SU-DHL-6 (cell line): ENCODE data around the gene ALDOB.

Experiments used
- H2AFZ ChIP-seq: fragments of 200-600 bp; sonication (generic); 2 replicates; pipeline ENCODE4 v1.6.1; 2014; ENCODE audit warnings: low read depth, mild to moderate bottlenecking, moderate library complexity, mixed read lengths, antibody characterized with exemption, low read length; ENCODE audit not compliant: severe bottlenecking
- H3F3A ChIP-seq: fragments of 200-600 bp; shearing (Covaris generic); 2 replicates; pipeline ENCODE4 v1.6.0; 2016; ENCODE audit warnings: antibody characterized with exemption, mild to moderate bottlenecking; ENCODE audit not compliant: insufficient read depth
- H3K27ac ChIP-seq: fragments of 200-600 bp; sonication (generic); 2 replicates; pipeline ENCODE4 v1.5.1; 2016; ENCODE audit warnings: low read depth, mild to moderate bottlenecking, low read length, moderate library complexity, mixed read lengths
- H3K27me3 ChIP-seq: fragments of 200-600 bp; sonication (generic), shearing (Covaris generic); 2 replicates; pipeline ENCODE4 v1.6.0; 2014; ENCODE audit warnings: mild to moderate bottlenecking, low read length
- H3K36me3 ChIP-seq: fragments of 200-600 bp; sonication (generic); 2 replicates; pipeline ENCODE4 v1.6.1; 2014; ENCODE audit warnings: mild to moderate bottlenecking, low read length, mixed read lengths
- H3K4me2 ChIP-seq: fragments of 300-600, 200-600 bp; shearing (Covaris generic), sonication (generic); 2 replicates; pipeline ENCODE4 v1.6.0; 2014; ENCODE audit warnings: low read length, low read depth, mild to moderate bottlenecking; ENCODE audit not compliant: poor library complexity, severe bottlenecking
- H3K4me3 ChIP-seq: fragments of 200-600 bp; sonication (generic); 2 replicates; pipeline ENCODE4 v1.5.1; 2014; ENCODE audit warnings: antibody characterized with exemption, low read length, mild to moderate bottlenecking, mixed read lengths; ENCODE audit not compliant: insufficient read depth, poor library complexity, severe bottlenecking
- H3K79me2 ChIP-seq: fragments of 200-600 bp; sonication (generic); 2 replicates; pipeline ENCODE4 v1.6.1; 2014; ENCODE audit warnings: mild to moderate bottlenecking, low read length, moderate library complexity; ENCODE audit not compliant: insufficient read depth
- H3K9ac ChIP-seq: fragments of 200-600 bp; sonication (generic); 2 replicates; pipeline ENCODE4 v1.7.0; 2014; ENCODE audit warnings: mild to moderate bottlenecking, low read length
- H3K9me2 ChIP-seq: fragments of 200-600 bp; sonication (generic); replicated peaks from 2 replicates; pipeline ENCODE4 v1.6.1; 2014; ENCODE audit warnings: low read length; ENCODE audit not compliant: insufficient read depth
- H3K9me3 ChIP-seq: fragments of 200-600 bp; sonication (generic); 2 replicates; pipeline ENCODE4 v1.6.1; 2014; ENCODE audit warnings: low read length, mixed read lengths; ENCODE audit not compliant: insufficient read depth
- H4K20me1 ChIP-seq: fragments of 200-600 bp; sonication (generic); 2 replicates; pipeline ENCODE4 v1.6.1; 2014; ENCODE audit warnings: low read depth, mild to moderate bottlenecking, antibody characterized with exemption, low read length, moderate library complexity, mixed read lengths
- CTCF ChIP-seq: fragments of 200-600 bp; sonication (generic); IDR thresholded peaks from one replicate; pipeline ENCODE4 v1.5.1; 2017; ENCODE audit warnings: antibody characterized with exemption, mild to moderate bottlenecking, low read length, moderate library complexity; ENCODE audit not compliant: insufficient read depth, poor library complexity, severe bottlenecking
- EZH2phosphoT487 ChIP-seq: fragments of 200-600 bp; sonication (generic), shearing (Covaris generic); conservative IDR thresholded peaks from 2 replicates; pipeline ENCODE4 v1.6.1; 2018; ENCODE audit warnings: mild to moderate bottlenecking, antibody characterized with exemption, low read length, moderate library complexity, mixed read lengths

Gene ALDOB

GRCh38 chr9:101469026-101469425 is 33.5 kb upstream of the ALDOB start:
- Histone ChIP-seq H3K9ac (no peak overlapping the region), H3K79me2 (no peaks in the 10 kb centered on the region), H4K20me1 (no peaks in the 10 kb centered on the region), H3K9me2 (no peaks in the 10 kb centered on the region), H3F3A (no peaks in the 10 kb centered on the region), H3K36me3 (no peaks in the 10 kb centered on the region), H3K9me3 (no peaks in the 10 kb centered on the region), H2AFZ (no peak overlapping the region), H3K4me3 (no peak overlapping the region), H3K4me2 (no peak overlapping the region), H3K27me3 (peaks cover 3% of the 10 kb centered on the region; the same call in 1 of the 2 replicates), H3K27ac (no peak overlapping the region)
- TF ChIP-seq CTCF = no peak
- TF ChIP-seq EZH2phosphoT487 = no peak

- H3F3A ChIP-seq = no peaks in the 10 kb centered on the region
- H3K9ac ChIP-seq = no peak overlapping the region
- no peaks in the 10 kb centered on the region for H3K36me3 ChIP-seq
- no peaks in the 10 kb centered on the region for H3K9me2 ChIP-seq
- H2AFZ ChIP-seq = no peak overlapping the region
- no peak overlapping the region for H3K27ac ChIP-seq
- no peaks in the 10 kb centered on the region for H4K20me1 ChIP-seq
- no peak for TF ChIP-seq CTCF
- no peak for TF ChIP-seq EZH2phosphoT487
- no peak overlapping the region for H3K4me2 ChIP-seq
- H3K27me3 ChIP-seq = peaks cover 3% of the 10 kb centered on the region; the same call in 1 of the 2 replicates
- no peaks in the 10 kb centered on the region for H3K79me2 ChIP-seq
- H3K4me3 ChIP-seq = no peak overlapping the region
- no peaks in the 10 kb centered on the region for H3K9me3 ChIP-seq
These were observed 32.5 kb upstream of the ALDOB start for GRCh38 chr9:101468116-101468515.

- Histone ChIP-seq H2AFZ (no peak overlapping the region), H3K9me3 (no peaks in the 10 kb centered on the region), H3K27me3 (peaks cover 3% of the 10 kb centered on the region; the same call in 1 of the 2 replicates), H3K79me2 (no peaks in the 10 kb centered on the region), H4K20me1 (no peaks in the 10 kb centered on the region), H3K4me3 (no peak overlapping the region), H3K9me2 (no peaks in the 10 kb centered on the region), H3K9ac (no peak overlapping the region), H3F3A (no peaks in the 10 kb centered on the region), H3K27ac (no peak overlapping the region), H3K36me3 (no peaks in the 10 kb centered on the region), H3K4me2 (no peak overlapping the region)
- TF ChIP-seq CTCF (no peak), EZH2phosphoT487 (no peak)
These were observed 32.1 kb upstream of the ALDOB start for GRCh38 chr9:101467690-101468089.
